Renal cortex interstitium (tissue), 11 donors: ENCODE results near the gene HLA-G. TPM values are rescaled to one million over a fixed set of nuclear protein-coding genes. Genes with fewer than 3 reads are reported as not detected.
"Not testable (repeated sequence)": the region's sequence is repeated elsewhere in the genome, so short reads cannot be mapped to it uniquely, and the experiment has no call there.

ENCODE experiments used
- DNase-seq, 11 donors: peaks; one replicate each; pipeline ENCODE4 v3.0.0-alpha.2; 2013; ENCODE audit warnings: low read depth in 9 of 11, low spot score in 4 of 11; ENCODE audit errors: extremely low read depth in 1 of 11
- polyA plus RNA-seq, 3 donors: library from polyadenylated mRNA; unstranded; fragments of 120-200 nt; gene quantifications; one replicate each; pipeline ENCODE4 v1.2.1, GENCODE V29; 2013; ENCODE audit not compliant: insufficient read length in 3 of 3

The HLA-G gene
- polyA plus RNA-seq, 3 donors = 4.5 to 7.4 (median 5.4) TPM

DNA sequence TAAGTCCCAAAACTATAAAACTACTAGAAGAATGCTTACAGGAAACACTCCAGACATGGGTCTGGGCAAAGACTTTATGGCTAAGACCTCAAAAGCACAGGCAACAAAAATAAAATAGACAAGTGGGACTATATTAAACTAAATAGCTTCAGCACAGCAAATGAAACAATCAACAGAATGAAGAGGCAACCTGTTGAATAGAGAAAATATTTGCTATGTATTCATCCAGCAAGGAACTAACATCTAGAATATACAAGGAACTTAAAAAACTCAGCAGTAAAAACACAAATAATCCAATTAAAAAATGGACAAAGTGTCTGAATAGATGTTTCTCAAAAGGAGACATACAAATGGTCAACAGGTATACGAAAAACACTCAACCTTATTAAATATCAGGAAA is 30.4 kb downstream of the HLA-G start:
- DNase-seq = no peak

- peak in 1 of 11 donors; percentile 5 for DNase-seq
Observed at GRCh38 chr6:29861521-29862255, 34.1 kb downstream of the HLA-G start.

DNA sequence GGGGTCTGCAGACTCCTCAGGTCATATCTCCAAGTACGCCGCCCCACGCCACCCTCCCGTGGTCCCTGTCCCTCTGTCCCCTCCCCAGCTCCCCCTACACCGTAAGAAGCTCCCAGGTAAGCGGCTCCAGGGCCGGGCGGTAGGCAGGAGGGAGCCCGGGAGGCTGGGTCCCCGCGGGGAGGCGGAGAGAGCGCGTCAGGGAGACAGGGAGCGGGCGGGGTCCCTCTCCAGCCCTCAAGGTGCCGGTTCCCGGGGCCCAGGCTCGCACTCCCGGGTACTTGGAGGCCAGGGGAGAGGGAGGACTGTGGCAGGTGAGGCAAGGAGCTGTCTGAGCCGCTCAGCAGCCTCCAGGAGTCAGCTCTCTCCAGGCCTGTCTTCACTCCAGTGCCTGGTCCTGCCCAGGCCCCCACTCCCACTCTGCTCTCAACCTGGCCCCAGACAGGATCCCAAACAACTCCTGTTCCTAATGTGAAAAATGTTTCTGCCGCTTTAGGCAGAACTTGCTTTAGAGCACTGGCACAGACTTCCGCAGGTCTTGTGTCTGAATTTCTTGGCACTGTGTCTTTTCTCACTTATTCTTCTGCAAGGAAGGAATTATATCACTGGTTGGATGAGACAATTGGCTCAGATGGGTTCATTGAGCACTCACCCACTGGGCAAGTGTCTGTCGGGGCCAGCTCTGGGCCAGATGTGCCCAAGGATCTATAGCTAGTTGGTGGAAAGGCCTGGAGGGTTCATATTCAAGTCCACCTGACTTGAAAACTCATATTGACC is 36.6 kb downstream of the HLA-G start:
- DNase-seq = no peak

GRCh38 chr6:29865631-29866030 is 38.0 kb downstream of the HLA-G start:
- no peak for DNase-seq

- DNase-seq = no peak
Observed at GRCh38 chr6:29870104-29870503, 42.5 kb downstream of the HLA-G start.

DNA sequence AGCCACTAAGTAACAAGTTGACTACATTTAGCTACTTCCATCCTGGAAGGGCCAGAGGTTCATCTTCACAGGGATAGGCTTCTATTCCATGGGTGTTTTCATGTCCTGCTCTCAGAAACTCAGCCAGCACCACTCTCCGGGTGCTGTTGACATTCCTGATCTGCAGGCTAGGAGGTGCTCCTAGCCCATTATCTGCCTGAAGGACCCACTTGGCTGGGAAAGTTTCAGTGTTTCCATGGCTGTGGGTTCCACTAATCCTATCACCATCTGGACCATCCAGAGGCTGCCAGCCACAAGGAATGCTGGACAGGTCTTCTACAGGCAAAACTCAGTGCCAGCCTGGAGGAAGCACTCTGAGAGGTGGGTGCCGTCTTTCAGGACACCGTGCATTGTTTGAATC is 45.2 kb downstream of the HLA-G start:
- DNase-seq = no peak

GRCh38 chr6:29875257-29875656 is 47.6 kb downstream of the HLA-G start:
- DNase-seq = no peak

DNA sequence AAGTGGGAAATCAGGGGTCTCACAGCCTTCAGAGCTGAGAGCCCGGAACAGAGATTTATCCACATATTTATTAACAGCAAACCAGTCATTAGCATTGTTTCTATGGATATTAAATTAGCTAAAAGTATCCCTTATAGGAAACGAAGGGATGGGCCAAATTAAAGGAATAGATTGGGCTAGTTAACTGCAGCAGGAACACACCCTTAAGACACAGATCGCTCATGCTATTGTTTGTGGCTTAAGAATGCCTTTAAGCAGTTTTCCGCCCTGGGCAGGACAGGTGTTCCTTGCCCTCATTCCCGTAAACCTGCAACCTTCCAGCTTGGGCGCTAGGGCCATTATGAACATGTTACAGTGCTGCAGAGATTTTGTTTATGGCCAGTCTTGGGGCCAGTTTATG is 48.1 kb downstream of the HLA-G start:
- not testable (repeated sequence) for DNase-seq

Other genes starting within 250 kb of the HLA-G start
- under 1 TPM; 0.11 to 0.13 (median 0.11) TPM for gene OR2H2, start 242.7 kb upstream of the HLA-G start, polyA plus RNA-seq
- gene GABBR1, start 194.6 kb upstream of the HLA-G start, polyA plus RNA-seq = 100 to 1,000 TPM in 1 of 3 donors, 10 to 100 TPM in 2; 66.8 to 109 (median 70.0) TPM
- gene MOG, start 170.7 kb upstream of the HLA-G start, polyA plus RNA-seq = under 1 TPM in 1 of 3 donors, not detected in 2; 0.20 TPM
- gene ZFP57, start 146.7 kb upstream of the HLA-G start, polyA plus RNA-seq = under 1 TPM in 2 of 3 donors, not detected in 1; 0.22 to 0.28 TPM
- gene HLA-F, start 104.4 kb upstream of the HLA-G start, polyA plus RNA-seq = 10 to 100 TPM in 1 of 3 donors, 1 to 10 TPM in 2; 3.1 to 11.4 (median 4.9) TPM
- 100 to 1,000 TPM; 128 to 197 (median 176) TPM for gene HLA-A, start 114.7 kb downstream of the HLA-G start, polyA plus RNA-seq
- 10 to 100 TPM; 33.5 to 41.6 (median 38.6) TPM for gene POLR1H, start 233.4 kb downstream of the HLA-G start, polyA plus RNA-seq
- gene PPP1R11, start 239.4 kb downstream of the HLA-G start, polyA plus RNA-seq = 10 to 100 TPM; 61.0 to 65.1 (median 62.9) TPM
- gene RNF39, start 247.9 kb downstream of the HLA-G start, polyA plus RNA-seq = 1 to 10 TPM; 1.4 to 1.7 (median 1.4) TPM